Esophagus muscularis mucosa (tissue), 3 donors: ENCODE results near the gene NRXN3.

Source experiments
- CTCF ChIP-seq, 3 experiments: fragments of 200-600 bp in 2 of 3; fragments of 450-650 bp in 1 of 3; sonication (generic) in 2 of 3; IDR thresholded peaks; one replicate each; pipeline ENCODE4 v1.5.1; 2017 to 2019; ENCODE audit warnings: antibody characterized with exemption in 3 of 3, mild to moderate bottlenecking in 2 of 3, moderate library complexity in 1 of 3
- POLR2A ChIP-seq: fragments of 450-650 bp; IDR thresholded peaks from one replicate; pipeline ENCODE4 v1.6.1; 2017; ENCODE audit warnings: antibody characterized with exemption, moderate library complexity, mild to moderate bottlenecking, low read depth
- POLR2AphosphoS5 ChIP-seq, 2 donors: sonication (generic); formaldehyde crosslinking; IDR thresholded peaks; one replicate each; pipeline ENCODE4 v1.6.1; 2017; ENCODE audit warnings: antibody characterized with exemption in 2 of 2

- TF ChIP-seq POLR2A (no peak), POLR2AphosphoS5 (IDR thresholded peaks at IDR 0.05) (no peak), CTCF (IDR thresholded peaks at IDR 0.05) (no peak)
Observed at GRCh38 chr14:78152201-78153063, 17.7 kb upstream of the NRXN3 start.
